ENCODE measurements around the gene ARHGAP28.

Gene ARHGAP28

GRCh38 chr18:6775237-6775636, 45.7 kb downstream of the ARHGAP28 start:
- ChIA-PET CTCF (no interaction called here), POLR2A (no interaction called here)
- DNase-seq (ENCODE audit: low read depth, low spot score): no peak
- no peak overlapping the region for H3K4me3 ChIP-seq (ENCODE audit: low read depth, low read length)
- TF ChIP-seq CTCF (IDR thresholded peaks at IDR 0.05; ENCODE audit: insufficient read depth, low read length, missing control alignments): no peak

DNA sequence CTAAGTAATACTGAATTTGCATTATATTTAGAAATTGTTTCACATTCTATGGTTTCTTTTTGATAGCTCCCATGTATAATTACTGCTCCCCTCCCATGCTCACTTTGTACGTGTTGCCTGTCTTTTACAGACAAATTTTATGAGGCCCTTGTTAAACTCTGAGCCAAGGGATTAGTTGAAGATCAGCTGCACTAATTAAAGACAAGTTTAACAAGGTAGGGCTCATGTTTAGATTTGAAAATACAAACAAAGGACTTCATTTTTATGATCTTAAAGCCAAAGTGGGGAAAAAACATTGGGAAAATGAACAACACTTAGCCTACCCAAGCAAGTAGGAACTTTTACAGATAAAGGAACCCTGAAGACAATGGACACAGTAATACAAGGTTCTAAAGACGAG, 46.2 kb downstream of the ARHGAP28 start:
- ChIA-PET CTCF (no interaction called here), POLR2A (no interaction called here)
- no peak overlapping the region for H3K4me3 ChIP-seq (ENCODE audit: low read depth, low read length)
- DNase-seq (ENCODE audit: low read depth, low spot score): no peak
- no peak for TF ChIP-seq CTCF (IDR thresholded peaks at IDR 0.05; ENCODE audit: insufficient read depth, low read length, missing control alignments)

- POLR2A ChIA-PET: no interaction called here
- H3K4me3 ChIP-seq (ENCODE audit: low read depth, low read length): no peak overlapping the region
- CTCF ChIA-PET: no interaction called here
These were observed 46.7 kb downstream of the ARHGAP28 start for GRCh38 chr18:6776188-6776587.

GRCh38 chr18:6777509-6777908, 48.0 kb downstream of the ARHGAP28 start:
- no peak for DNase-seq (ENCODE audit: low read depth, low spot score)
- ChIA-PET CTCF (no interaction called here), POLR2A (no interaction called here)
- no peak for TF ChIP-seq CTCF (IDR thresholded peaks at IDR 0.05; ENCODE audit: insufficient read depth, low read length, missing control alignments)
- no peak overlapping the region for H3K4me3 ChIP-seq (ENCODE audit: low read depth, low read length)

More at GRCh38 chr18:6776188-6776587, 46.7 kb downstream of the ARHGAP28 start:
- DNase-seq (ENCODE audit: low read depth, low spot score): peak; percentile 74
- no peak for TF ChIP-seq CTCF (IDR thresholded peaks at IDR 0.05; ENCODE audit: insufficient read depth, low read length, missing control alignments)

DNA sequence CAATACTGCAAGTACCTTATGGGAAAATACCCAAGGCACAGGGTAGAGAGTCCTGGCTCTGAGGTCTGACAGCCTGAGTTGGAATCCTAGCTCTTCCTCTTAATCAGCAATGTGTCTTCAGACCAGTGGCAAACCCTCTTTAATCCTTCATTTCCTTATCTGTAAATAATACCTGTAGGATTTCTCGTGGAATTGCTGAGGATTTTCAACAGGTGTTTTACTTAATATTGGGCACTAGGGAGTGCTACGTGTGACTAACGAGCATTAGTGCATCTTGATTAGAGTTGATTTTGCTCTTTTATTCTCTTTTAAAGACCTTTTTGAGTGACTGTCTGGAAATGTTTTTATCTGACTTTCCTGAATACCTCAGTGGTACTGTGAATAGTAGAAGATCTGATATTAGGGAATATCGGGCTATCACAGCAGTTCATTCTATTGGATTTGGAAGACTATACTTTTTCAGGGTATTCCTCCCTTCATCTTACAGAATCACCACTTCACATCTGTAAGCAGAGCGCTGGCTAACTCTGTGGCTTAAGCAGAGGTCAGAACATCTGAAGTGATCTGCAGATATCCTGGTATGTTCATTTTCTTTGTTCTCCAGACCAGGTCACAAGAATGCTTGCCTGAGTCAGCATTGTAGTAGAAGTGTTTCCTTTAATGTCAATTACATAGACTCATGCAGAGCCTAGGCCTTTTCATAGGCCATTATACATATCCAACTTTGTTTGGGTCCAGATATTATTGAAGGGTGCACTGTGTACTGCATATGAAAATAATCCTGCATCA, 49.1 kb downstream of the ARHGAP28 start:
- H3K4me3 ChIP-seq (ENCODE audit: low read depth, low read length): no peak overlapping the region
- ChIA-PET CTCF (no interaction called here), POLR2A (no interaction called here)
- no peak for TF ChIP-seq CTCF (IDR thresholded peaks at IDR 0.05; ENCODE audit: insufficient read depth, low read length, missing control alignments)
- no peak for DNase-seq (ENCODE audit: low read depth, low spot score)

- H3K4me3 ChIP-seq (ENCODE audit: low read depth, low read length): no peak overlapping the region
- POLR2A ChIA-PET: no interaction called here
- no peak for DNase-seq (ENCODE audit: low read depth, low spot score)
- no peak for TF ChIP-seq CTCF (IDR thresholded peaks at IDR 0.05; ENCODE audit: insufficient read depth, low read length, missing control alignments)
- CTCF ChIA-PET: no interaction called here
These were observed 51.7 kb downstream of the ARHGAP28 start for GRCh38 chr18:6781142-6781714.
